CD1c-positive myeloid dendritic cell (primary cell): ENCODE results near the gene FMN1.
A peak's percentile ranks its signal among the peaks of the same experiment; 100 is the strongest.

ENCODE experiments used
- DNase-seq: peaks from one replicate; pipeline ENCODE4 v3.0.0-alpha.2; 2016; ENCODE audit errors: extremely low spot score

FMN1 gene

GRCh38 chr15:33119865-33120264, 74.6 kb downstream of the FMN1 start:
- no peak for DNase-seq

- no peak for DNase-seq
Measured at GRCh38 chr15:33119273-33119672, 75.2 kb downstream of the FMN1 start.

DNA sequence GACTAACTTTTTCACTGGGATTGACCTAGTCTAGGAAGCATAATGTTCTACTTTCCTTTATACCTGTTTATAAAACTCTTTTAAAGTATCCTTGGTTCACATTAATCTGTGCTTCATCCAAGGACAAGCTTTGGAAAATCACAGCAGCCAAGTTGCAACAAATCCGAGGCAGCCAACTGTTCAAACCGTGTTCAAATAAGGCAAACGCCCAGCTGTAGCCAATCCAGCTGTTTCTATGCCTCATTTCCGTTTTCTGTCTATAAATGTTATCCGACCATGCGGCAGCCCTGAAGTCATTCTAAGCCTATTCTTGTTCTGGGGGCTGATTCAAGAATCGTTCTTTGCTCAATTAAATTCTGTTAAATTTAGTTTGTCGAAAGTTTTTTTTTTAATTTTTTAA, 78.3 kb downstream of the FMN1 start:
- no peak for DNase-seq

GRCh38 chr15:33115191-33115861, 79.2 kb downstream of the FMN1 start:
- DNase-seq = no peak

GRCh38 chr15:33114374-33114717, 80.2 kb downstream of the FMN1 start:
- DNase-seq = no peak

DNA sequence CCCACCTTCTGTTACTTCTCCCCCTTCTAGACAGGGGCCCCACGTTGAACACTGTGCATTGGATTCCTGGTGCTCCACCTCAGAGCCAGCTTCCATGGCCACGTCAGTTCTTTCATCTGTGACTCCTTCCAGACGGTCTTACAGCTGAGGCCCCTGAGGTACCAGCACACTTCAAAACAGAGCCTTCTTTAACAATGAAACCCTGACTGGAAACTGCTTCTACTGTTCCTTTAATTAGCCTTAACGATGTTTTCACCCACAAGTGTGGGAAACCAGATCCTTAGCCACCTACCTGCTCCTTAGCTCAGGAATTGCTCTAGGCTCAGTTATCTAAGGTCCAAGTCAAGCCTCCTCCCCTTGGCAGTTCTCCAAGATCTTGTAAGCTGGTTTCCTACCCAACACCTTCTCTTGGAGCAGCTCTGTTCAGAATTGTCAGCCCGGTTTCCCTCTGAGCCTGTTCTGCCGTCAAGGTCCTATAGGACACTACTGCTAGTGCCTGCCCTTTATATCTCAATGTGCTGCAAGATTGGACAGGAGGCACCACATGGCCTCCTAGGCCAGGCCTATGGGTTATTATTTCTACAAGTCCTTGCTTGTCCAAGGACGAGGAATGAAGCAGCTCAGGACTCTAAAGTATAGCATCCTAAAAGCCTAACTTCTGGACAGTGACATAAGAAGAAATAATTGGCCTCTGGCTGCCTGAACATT, 80.7 kb downstream of the FMN1 start:
- no peak for DNase-seq

- no peak for DNase-seq
Measured at GRCh38 chr15:33112541-33113105, 81.9 kb downstream of the FMN1 start.

DNA sequence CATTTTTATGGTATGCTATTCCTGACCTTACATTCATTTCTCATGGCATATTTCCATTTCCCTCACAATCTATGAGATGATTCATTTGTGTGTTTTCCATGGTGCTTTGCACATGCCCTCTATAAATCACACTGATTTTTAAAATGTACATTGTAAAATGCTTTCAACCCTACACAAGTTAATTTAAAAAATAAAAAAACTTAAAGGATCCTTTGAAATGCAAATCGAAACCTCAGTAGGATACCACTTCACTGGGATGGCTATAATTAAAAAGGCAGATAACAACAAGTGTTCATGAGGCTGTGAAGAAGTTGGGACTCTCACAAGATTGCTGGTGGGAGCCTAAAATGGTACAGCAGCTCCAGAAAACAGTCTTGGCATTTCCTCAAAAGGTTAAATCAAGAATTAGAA, 83.5 kb downstream of the FMN1 start:
- DNase-seq = no peak

GRCh38 chr15:33109345-33109744, 85.2 kb downstream of the FMN1 start:
- no peak for DNase-seq

- DNase-seq = no peak
Measured at GRCh38 chr15:33108518-33108917, 86.0 kb downstream of the FMN1 start.

- DNase-seq = no peak
Measured at GRCh38 chr15:33107950-33108349, 86.6 kb downstream of the FMN1 start.

DNA sequence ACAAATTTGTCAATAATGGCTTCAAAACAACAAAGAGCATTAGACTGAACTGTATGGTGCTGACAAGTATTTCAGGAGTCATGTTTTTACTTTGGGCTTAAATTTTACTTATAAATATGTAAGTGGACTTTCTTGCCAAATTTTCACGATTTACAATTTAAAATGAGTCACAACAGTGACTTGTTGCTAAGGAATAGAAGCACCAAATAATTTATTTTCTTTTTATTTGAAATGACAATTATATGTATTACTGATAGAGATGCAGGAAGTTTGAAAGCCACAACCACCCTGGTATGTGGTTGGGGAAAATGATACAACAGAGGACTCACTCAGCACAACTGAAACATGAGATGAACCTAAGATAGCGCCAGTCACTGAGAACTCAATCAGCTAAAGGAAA, 90.3 kb downstream of the FMN1 start:
- peak; percentile 15 for DNase-seq

DNA sequence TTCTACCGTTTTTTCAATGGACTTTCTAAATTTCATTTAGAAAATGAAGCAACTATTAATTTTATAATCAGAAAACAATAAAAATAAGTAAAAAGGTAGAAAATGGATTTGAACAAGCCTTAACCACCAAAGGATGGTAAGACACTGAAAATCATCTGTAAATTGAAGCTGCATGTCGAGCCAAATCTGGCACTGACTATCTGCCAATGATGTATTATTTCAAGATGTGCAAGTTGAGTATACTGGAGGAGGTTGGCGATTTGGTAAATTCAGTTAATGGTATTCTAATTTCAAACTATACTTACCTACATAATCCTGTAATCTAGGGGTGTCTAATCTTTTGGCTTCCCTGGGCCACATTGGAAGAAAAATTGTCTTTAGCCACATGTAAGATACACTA, 93.5 kb downstream of the FMN1 start:
- no peak for DNase-seq

DNA sequence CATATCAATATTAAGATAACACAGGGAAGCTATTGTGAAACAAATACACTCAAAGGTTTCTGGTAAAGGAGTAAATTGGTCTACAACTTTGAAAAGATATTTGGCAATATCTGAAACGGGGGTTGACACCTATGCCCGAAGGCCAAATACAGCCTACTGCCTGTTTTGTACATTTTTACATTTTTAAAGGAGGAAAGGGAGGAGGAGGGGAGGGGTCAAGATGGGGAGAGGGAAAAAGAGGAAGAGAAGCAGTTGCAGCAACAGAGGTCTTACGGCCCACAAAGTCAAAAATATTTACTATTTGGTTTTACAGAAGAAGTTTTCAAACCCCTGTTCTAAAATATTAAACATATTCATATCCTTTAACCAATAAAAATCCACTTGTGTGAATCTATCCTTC, 94.2 kb downstream of the FMN1 start:
- no peak for DNase-seq

DNA sequence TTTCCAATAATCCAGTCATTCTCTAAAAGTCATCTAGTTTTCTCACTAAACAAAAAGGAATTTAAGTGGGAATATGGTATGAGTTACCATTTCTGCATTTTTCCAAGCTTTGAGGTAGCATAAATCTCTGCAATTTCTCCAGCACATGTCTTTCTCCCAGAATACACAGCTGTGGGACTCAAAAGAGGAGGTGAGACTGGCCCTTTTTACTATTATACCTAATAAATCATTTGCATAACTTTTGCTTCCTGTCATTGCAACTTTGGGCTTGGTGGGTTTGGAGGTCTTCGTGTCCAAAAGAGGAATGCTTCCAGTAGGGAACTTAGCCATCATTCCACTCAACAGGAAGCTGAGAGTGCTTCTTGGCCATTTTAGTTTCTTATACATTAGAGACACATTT, 94.8 kb downstream of the FMN1 start:
- DNase-seq = no peak

DNA sequence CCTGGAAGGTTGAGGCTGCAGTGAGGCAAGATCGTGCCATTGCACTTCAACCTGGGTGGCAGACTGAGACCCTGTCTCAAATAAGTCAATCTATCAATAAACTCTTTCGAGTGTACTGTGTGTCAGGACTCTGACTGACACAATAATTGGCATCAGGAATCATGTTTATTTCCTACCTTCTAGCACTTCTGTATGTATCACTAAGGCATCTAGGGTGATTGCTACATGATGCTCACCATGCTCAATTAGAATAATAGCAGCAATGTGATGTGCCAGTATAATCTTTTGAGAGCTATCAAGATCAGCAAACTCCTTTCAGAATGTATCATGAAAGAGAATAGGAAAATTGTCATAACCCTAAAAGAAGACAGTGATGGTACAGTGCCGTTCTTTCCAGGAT, 95.3 kb downstream of the FMN1 start:
- DNase-seq = no peak

- no peak for DNase-seq
Measured at GRCh38 chr15:33098094-33099058, 96.1 kb downstream of the FMN1 start.

DNA sequence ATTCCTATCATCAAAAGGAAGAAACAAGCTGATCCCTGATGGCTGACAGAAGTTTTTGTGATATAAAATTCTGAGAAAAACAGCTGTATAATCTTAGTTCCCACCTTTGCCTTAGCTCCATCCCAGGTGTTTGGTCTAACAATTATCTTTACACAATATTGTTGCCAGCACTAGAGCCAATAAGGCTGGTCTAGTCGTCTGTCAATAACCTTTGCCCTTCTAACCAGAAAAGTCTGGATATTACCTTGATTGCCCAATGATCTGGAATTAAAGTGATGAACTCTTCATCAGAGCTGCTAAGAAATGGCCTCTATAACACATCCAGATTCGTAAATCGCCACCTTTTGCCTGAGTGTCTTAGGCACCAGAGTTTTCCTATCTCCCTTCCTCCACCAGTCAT, 98.4 kb downstream of the FMN1 start:
- no peak for DNase-seq

- DNase-seq = no peak
Measured at GRCh38 chr15:33095641-33096040, 98.9 kb downstream of the FMN1 start.

DNA sequence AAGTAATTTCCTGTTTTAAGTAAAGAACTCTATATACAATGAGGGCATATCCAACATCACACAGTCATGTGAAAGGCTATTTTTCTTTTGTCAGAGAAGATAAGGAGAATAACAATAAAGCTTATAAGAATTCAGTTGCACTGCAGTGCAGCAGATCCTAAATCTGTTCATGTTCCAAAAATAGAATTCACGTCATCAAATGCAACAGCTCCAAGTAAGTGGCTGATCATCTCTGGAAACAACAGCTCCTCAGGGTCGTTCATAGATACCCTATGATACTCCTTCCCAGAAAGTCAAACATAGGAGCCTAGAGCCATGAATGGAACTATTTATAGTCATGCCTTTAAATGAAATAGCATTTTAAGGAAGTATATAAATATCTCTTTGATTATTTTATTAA, 100.2 kb downstream of the FMN1 start:
- no peak for DNase-seq

GRCh38 chr15:33093222-33093621, 101.3 kb downstream of the FMN1 start:
- DNase-seq = no peak

DNA sequence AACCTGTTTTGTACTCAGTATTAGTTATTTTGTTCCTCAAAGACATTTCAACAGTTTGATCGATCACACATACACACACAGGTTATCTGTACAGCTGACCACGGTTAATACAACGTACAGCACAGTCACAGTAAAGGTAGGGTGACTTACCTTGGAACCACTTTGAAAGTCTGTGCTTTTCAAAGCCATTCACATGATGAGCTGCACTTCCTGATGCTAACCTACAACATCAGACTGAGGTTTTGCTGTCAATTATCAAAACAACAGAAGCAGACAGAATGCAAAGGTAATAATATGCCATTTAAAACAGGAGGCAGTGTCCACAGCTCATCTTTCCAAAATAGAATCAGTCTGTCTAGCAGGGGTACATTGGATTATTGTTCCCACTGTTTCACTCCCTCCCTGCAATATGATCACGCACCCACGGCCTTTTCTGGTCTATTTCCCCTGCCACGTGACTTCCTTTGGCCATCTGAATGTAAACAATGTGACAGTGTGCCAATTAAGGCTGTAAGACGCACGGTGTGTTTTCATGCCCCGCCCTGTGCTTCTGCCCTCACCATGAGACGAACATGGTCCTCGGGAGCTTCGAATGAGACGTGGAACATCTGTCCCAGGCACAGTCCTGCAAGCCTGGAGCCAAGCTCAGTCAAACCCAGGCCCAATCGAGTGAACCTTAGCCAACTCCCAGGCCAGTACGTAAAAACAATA, 102.4 kb downstream of the FMN1 start:
- DNase-seq = no peak
